SH-SY5Y (cell line): Measurements from ENCODE around the gene MST1R.

Experiments
- GATA2 ChIP-seq: IDR thresholded peaks from 2 replicates; pipeline ENCODE4 v1.6.1; 2011; ENCODE audit warnings: mild to moderate bottlenecking, low read depth, low read length
- GATA3 ChIP-seq: IDR thresholded peaks from 2 replicates; pipeline ENCODE4 v1.6.1; 2011; ENCODE audit warnings: low read depth, mild to moderate bottlenecking, low read length, moderate library complexity

GRCh38 chr3:49856181-49857005 is 47.3 kb downstream of the MST1R start, which contains the start of gene TRAIP:
- TF ChIP-seq GATA3 (no peak), GATA2 (no peak; the same call in 1 of the 2 replicates)
